Esophagus muscularis mucosa (tissue), 3 donors: ENCODE data around the gene MORN3.

Source experiments
- POLR2AphosphoS5 ChIP-seq, 2 donors: sonication (generic); formaldehyde crosslinking; IDR thresholded peaks; one replicate each; pipeline ENCODE4 v1.6.1; 2017; ENCODE audit warnings: antibody characterized with exemption in 2 of 2
- TF ChIP-seq, protein P1 (sequence below), 3 experiments: fragments of 200-600 bp in 2 of 3; fragments of 450-650 bp in 1 of 3; sonication (generic) in 2 of 3; IDR thresholded peaks; one replicate each; pipeline ENCODE4 v1.5.1; 2017 to 2019; ENCODE audit warnings: antibody characterized with exemption in 3 of 3, mild to moderate bottlenecking in 2 of 3, moderate library complexity in 1 of 3

DNA sequence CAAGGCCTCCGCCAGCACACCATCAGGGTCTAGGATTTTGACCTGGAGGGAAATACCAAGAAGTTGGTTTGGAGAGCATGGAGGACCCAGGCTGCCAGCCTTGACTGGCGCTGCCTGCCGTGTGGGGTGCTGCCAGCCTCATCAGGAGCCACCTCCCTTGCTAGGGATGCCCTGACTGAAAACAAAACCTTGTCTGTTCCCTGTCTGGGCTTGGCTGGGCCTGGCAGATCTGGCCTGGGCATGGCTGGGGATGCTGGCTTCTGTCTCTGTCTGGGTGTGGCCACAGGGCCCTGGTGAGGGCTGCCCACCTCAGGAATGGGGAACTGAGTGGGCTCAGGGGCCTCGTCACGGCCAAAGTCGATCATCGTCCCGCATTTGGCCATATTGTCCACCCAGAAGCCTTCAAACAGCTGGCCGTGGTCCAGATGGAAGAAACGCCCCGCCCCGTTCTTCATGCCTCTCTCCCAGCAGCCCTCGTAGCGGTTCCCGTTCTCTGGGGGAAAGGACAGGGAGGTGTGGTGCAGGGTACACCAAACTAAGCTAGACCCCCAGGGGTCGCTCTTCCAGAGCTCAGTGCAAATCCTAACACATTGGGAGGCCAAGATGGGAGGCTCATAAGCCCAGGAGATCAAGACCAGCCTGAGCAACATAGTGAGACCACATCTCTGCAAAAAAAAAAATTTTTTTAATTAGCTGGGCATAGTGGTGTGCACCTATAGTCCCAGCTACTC is 16.5 kb downstream of the MORN3 start:
- TF ChIP-seq, protein P1, sequence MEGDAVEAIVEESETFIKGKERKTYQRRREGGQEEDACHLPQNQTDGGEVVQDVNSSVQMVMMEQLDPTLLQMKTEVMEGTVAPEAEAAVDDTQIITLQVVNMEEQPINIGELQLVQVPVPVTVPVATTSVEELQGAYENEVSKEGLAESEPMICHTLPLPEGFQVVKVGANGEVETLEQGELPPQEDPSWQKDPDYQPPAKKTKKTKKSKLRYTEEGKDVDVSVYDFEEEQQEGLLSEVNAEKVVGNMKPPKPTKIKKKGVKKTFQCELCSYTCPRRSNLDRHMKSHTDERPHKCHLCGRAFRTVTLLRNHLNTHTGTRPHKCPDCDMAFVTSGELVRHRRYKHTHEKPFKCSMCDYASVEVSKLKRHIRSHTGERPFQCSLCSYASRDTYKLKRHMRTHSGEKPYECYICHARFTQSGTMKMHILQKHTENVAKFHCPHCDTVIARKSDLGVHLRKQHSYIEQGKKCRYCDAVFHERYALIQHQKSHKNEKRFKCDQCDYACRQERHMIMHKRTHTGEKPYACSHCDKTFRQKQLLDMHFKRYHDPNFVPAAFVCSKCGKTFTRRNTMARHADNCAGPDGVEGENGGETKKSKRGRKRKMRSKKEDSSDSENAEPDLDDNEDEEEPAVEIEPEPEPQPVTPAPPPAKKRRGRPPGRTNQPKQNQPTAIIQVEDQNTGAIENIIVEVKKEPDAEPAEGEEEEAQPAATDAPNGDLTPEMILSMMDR (IDR thresholded peaks at IDR 0.05), result no peak
- no peak for TF ChIP-seq POLR2AphosphoS5 (IDR thresholded peaks at IDR 0.05)
